GM19351 (cell line): ENCODE measurements around the gene TTC23L.
A peak's percentile ranks its signal among the peaks of the same experiment; 100 is the strongest.

Experiments used
- ATAC-seq: cut with Tn5 transposase; IDR thresholded peaks from one replicate; pipeline ENCODE4 v1.9.1; 2021; ENCODE audit warnings: mild to moderate bottlenecking, moderate library complexity; ENCODE audit not compliant: unreplicated experiment

Gene TTC23L

GRCh38 chr5:34868791-34869190 is 29.8 kb downstream of the TTC23L start:
- ATAC-seq: no peak

GRCh38 chr5:34869256-34869655 is 30.3 kb downstream of the TTC23L start:
- no peak for ATAC-seq

DNA sequence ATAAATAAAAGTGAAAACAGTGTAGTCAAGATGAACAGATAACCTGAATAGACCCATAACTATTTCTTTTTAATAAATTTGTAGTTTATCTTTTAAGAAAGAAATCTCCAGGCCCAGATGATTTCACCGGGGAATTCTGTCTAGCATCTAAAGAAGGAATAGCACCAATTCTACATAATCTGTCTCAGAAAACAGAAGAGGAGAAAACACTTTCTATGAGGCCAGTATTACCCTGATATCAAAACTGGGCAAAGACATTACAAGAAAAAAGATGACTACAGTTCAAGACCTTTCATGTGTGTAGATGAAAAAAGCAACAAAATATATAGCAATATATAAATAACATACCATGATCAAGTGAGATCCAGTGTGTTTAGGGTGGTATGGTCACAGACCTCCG is 31.4 kb downstream of the TTC23L start:
- no peak for ATAC-seq

DNA sequence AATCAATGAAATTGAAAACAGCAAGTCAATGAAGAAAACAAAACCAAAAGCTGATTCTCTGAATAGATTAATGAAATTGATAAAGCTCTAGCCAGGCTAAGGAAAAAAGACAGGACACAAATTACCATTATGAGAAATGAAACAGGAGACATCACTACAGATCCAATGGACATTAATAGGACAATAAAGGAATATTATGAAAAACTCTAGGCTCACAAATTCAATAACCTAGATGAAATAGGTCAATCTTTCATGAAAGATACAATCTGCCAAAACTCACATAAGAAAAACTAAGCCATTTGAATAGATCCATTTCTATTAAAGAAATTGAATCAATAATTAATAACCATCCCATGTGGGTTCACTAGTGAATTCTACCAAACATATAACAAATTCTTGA is 37.3 kb downstream of the TTC23L start:
- ATAC-seq: no peak

- no peak for ATAC-seq
Measured at GRCh38 chr5:34881246-34881645, 42.3 kb downstream of the TTC23L start.

DNA sequence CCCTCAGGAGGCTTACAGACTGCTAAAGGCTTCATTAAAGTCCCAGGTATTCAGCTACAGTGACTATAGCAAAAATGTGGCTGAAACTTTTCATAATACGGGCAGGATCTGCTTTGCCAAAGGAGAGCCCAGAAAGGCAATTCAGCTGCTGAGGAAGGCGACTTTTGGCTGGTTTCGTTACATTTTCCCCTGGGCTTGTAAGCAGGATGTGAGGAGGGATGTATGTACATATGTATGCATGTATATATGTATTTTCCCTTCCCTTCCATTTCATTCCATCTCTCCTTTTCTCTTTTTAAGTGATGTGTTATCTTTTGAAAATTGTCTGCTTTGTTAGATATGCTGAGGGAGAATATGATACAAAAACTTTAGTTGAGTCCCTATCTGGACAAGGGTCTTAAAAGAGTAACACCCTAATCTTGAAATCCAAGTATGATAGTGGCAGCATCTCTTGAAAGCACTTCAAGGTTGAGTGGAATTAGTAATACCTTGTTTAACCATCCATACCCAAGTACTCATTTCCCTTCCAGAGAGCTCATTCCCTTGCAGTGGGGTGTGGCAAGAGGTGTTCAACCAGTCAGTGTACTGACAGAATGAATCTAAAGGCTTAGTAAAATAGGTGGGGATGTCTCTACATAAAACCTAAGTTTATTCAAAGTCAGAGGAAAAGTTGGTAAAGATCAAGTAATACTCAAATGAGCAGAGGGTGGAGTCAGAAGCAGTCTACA is 47.6 kb downstream of the TTC23L start:
- ATAC-seq: no peak

- no peak for ATAC-seq
Measured at GRCh38 chr5:34889394-34889793, 50.4 kb downstream of the TTC23L start.

DNA sequence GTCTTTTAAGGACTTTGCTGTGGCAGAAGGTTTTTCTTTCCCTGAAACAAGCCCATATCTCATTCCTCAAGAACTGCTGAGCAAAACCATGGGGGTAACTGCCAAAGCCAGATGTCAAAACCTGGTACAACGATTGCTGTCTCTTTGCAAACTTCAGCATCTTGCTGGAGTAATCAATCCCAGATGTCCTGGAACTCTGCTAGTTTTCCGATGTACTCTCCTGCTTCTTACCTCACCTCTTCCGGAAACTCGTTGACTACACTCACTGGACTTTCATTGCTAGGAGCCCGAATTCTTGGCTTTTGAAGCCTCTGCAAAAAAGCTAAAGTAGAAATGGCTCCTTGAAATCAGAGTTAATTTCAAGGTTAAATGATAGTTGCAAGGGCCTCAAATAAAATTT is 53.0 kb downstream of the TTC23L start:
- no peak for ATAC-seq

- no peak for ATAC-seq
Measured at GRCh38 chr5:34892414-34892813, 53.5 kb downstream of the TTC23L start.

DNA sequence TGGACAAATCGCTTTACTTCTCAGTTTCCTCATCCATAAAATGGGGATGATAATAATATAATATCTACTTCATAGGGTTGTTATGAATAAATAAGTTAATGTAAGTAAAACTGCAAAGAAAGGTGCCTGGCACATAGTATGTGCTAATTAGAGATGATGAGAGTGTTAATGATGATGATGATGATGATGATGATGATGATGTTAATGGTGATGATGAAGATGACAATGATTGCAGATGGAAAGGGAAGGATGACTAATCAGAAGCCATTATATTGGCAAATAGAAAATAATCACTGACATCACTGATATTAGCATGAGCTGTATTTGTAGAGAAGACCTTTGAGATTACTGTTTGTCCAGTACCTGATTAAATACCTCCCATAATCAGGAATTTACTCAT is 55.8 kb downstream of the TTC23L start:
- ATAC-seq: no peak

DNA sequence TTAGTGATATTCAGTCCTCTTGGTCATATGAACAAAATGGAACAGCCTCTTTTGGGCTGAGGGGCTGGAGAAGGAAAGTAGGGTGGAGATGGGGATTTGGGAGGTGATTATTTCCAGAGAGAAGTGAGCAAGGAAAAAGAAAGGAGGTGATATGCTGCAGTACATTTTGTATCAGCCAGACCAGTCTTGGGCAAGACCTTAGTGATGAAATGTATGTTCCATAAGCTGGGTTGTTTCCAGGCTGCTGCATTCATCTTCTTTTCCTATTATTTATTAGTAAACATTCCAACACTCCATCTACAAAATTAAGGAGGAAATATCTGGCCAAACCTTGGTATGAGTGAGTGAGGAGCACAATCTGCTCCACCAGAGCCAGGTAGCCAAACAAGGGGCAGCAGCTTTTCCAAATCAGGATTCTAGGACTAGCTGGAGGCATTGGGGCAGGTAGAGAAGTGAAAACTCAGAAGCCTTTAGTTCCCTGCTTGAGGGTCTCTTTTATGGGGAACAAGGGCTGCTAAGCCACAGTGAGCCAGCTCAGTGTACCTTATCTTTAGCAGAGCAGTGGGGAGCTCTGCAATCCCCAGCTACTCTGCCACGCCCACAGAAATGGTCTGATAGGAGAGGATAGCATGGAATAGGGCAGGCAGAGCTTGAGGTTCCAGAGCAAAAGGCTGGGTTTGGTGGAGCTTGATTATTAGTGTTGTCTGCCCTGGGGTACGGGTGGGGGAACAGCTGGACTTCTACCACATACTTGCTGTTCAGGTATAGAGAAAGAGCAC is 56.9 kb downstream of the TTC23L start:
- ATAC-seq: no peak

GRCh38 chr5:34897646-34898045 is 58.7 kb downstream of the TTC23L start:
- ATAC-seq: no peak

GRCh38 chr5:34898258-34898895 is 59.4 kb downstream of the TTC23L start:
- peak; percentile 91 for ATAC-seq

- ATAC-seq: no peak
Measured at GRCh38 chr5:34899066-34899465, 60.1 kb downstream of the TTC23L start.

DNA sequence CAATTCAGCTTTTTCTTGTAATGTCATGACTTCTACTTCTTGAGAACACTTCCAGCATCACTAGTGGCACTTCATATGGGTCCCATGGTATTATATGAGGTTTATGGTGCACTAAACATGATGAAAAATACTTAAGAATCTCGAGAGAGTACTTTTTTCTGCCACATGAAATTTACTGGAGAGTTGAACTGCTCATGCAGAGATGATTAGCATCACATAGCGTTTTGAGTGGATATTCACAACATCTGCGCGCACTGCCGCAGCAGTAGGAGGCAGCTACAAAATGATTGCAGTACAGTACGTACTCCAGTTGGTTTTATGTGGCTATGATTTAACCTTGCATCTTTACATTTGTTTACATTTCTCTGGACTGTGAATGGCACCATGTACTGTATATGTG is 61.7 kb downstream of the TTC23L start:
- ATAC-seq: no peak

DNA sequence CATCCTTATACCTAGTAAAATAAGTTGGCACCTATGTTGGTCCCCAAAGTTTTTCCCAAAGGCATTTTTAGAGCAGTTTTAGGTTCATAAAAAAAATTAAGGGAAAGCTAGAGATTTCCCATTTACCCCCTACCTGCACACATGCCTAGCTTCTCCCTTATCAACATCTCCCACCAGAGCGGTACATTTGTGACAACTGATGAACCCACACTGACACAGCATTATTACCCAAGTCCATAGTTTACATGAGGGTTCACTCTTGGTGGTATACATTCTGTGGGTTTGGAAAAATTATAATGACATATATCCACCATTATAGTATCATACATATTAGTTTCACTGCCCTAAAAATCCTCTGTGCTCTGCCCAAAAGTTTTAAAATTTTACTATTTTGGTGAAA is 64.3 kb downstream of the TTC23L start:
- no peak for ATAC-seq

GRCh38 chr5:34905564-34905963 is 66.6 kb downstream of the TTC23L start:
- no peak for ATAC-seq

DNA sequence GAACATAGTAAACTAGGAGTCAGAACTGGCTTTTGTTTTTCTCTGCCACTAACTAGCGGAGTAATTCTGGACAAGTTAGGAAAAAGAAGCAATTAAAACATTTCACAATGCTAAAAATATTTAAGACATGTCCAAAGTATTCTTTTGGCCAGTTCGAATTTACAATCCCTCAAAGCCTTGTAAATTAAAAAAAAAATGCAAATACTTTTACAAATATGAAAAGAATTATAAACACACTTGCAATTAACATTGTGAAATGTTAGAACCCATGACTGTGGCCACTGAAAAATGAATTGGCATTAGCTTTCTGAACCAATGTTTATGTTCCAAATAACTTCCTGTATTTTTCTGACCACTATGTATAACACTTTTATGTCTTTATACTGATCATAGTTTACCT is 74.1 kb downstream of the TTC23L start:
- no peak for ATAC-seq

GRCh38 chr5:34914671-34915138 is 75.7 kb downstream of the TTC23L start:
- peak; percentile 15 for ATAC-seq

GRCh38 chr5:34915139-34915855 is 76.3 kb downstream of the TTC23L start, which contains the start of the genes BRIX1 and RAD1:
Gene BRIX1 (plus strand): TSS chr5:34915711. CDS start chr5:34915739, 28 bp downstream.
Gene RAD1 (minus strand): TSS chr5:34915504. CDS start chr5:34914892, 612 bp downstream.
- peak; percentile 94 for ATAC-seq

GRCh38 chr5:34915856-34916192 is 76.9 kb downstream of the TTC23L start:
- ATAC-seq: peak; percentile 14
